H9 (cell line): Measurements from ENCODE around the gene PPP1R13B. TPM values are rescaled to one million over a fixed set of nuclear protein-coding genes. Genes with fewer than 3 reads are reported as not detected.

Experiments used
- DNase-seq: peaks from one replicate; pipeline ENCODE4 v3.0.0-alpha.2; 2017
- H2AFZ ChIP-seq: one replicate; pipeline ENCODE4 v1.6.1; 2013; ENCODE audit warnings: mild to moderate bottlenecking, low read length, control low read depth, moderate library complexity
- H2AK5ac ChIP-seq: 2 replicates; pipeline ENCODE4 v1.6.1; 2013; ENCODE audit warnings: low read length, control low read depth, mixed read lengths; ENCODE audit not compliant: insufficient read length
- H2BK120ac ChIP-seq: one replicate; pipeline ENCODE4 v1.6.1; 2013; ENCODE audit warnings: low read depth, mild to moderate bottlenecking, low read length, control low read depth, inconsistent platforms; ENCODE audit not compliant: poor library complexity, severe bottlenecking
- H2BK12ac ChIP-seq: 2 replicates; pipeline ENCODE4 v1.6.1; 2013; ENCODE audit warnings: low read length, control low read depth, mixed read lengths, low read depth; ENCODE audit not compliant: insufficient read length
- H2BK15ac ChIP-seq: 2 replicates; pipeline ENCODE4 v1.6.1; 2013; ENCODE audit warnings: low read depth, low read length, control low read depth
- H2BK20ac ChIP-seq: one replicate; pipeline ENCODE4 v1.6.1; 2013; ENCODE audit warnings: low read depth, mild to moderate bottlenecking, low read length, control low read depth, inconsistent platforms; ENCODE audit not compliant: poor library complexity, severe bottlenecking
- H2BK5ac ChIP-seq: 2 replicates; pipeline ENCODE4 v1.6.1; 2013; ENCODE audit warnings: low read length, control low read depth, mixed read lengths; ENCODE audit not compliant: insufficient read length
- H3K14ac ChIP-seq: 2 replicates; pipeline ENCODE4 v1.6.1; 2013; ENCODE audit warnings: low read length, control low read depth; ENCODE audit not compliant: insufficient read depth
- H3K18ac ChIP-seq: 2 replicates; pipeline ENCODE4 v1.6.1; 2013; ENCODE audit warnings: low read depth, mild to moderate bottlenecking, mixed read lengths, low read length, control low read depth; ENCODE audit not compliant: insufficient read length
- H3K23ac ChIP-seq: 2 replicates; pipeline ENCODE4 v1.6.1; 2013; ENCODE audit warnings: low read length, control low read depth, mixed read lengths, low read depth; ENCODE audit not compliant: insufficient read length
- H3K23me2 ChIP-seq: 2 replicates; pipeline ENCODE4 v1.6.1; 2013; ENCODE audit warnings: low read depth, mild to moderate bottlenecking, mixed read lengths, low read length, control low read depth; ENCODE audit not compliant: insufficient read length, poor library complexity, severe bottlenecking
- H3K27ac ChIP-seq: 2 replicates; pipeline ENCODE4 v1.5.1; 2013; ENCODE audit warnings: low read length, control low read depth, mixed read lengths, low read depth; ENCODE audit not compliant: insufficient read length
- H3K27me3 ChIP-seq: 2 replicates; pipeline ENCODE4 v1.6.1; 2013; ENCODE audit warnings: low read length, control low read depth, inconsistent platforms; ENCODE audit not compliant: insufficient read depth
- H3K4ac ChIP-seq: 2 replicates; pipeline ENCODE4 v1.6.1; 2013; ENCODE audit warnings: low read depth, mild to moderate bottlenecking, control low read depth, inconsistent platforms, low read length, moderate library complexity
- H3K4me1 ChIP-seq: 2 replicates; pipeline ENCODE4 v1.6.1; 2013; ENCODE audit warnings: low read length, control low read depth, inconsistent platforms; ENCODE audit not compliant: insufficient read depth
- H3K4me2 ChIP-seq: 2 replicates; pipeline ENCODE4 v1.6.1; 2013; ENCODE audit warnings: low read length, control low read depth, mixed read lengths; ENCODE audit not compliant: insufficient read length, insufficient read depth
- H3K56ac ChIP-seq: 2 replicates; pipeline ENCODE4 v1.6.1; 2013; ENCODE audit warnings: low read depth, mild to moderate bottlenecking, mixed read lengths, low read length, control low read depth; ENCODE audit not compliant: insufficient read length
- H3K79me1 ChIP-seq: 2 replicates; pipeline ENCODE4 v1.6.1; 2013; ENCODE audit warnings: low read depth, mild to moderate bottlenecking, moderate library complexity, low read length, control low read depth, inconsistent platforms; ENCODE audit not compliant: insufficient read depth, poor library complexity, severe bottlenecking
- H3K79me2 ChIP-seq: 2 replicates; pipeline ENCODE4 v1.6.1; 2013; ENCODE audit warnings: low read length, control low read depth, inconsistent platforms; ENCODE audit not compliant: insufficient read depth
- H3K9ac ChIP-seq: 2 replicates; pipeline ENCODE4 v1.6.1; 2013; ENCODE audit warnings: low read length, control low read depth, mixed read lengths; ENCODE audit not compliant: insufficient read length; ENCODE audit errors: extremely low read depth
- H3K9me3 ChIP-seq: one replicate; pipeline ENCODE4 v1.6.1; 2013; ENCODE audit warnings: low read depth, low read length, inconsistent platforms; ENCODE audit not compliant: control insufficient read depth
- H3T11ph ChIP-seq: one replicate; pipeline ENCODE4 v1.6.1; 2013; ENCODE audit warnings: mild to moderate bottlenecking, low read length, control low read depth, inconsistent platforms
- H4K20me1 ChIP-seq: one replicate; pipeline ENCODE4 v1.6.1; 2013; ENCODE audit not compliant: control insufficient read depth, insufficient read length, insufficient read depth
- H4K5ac ChIP-seq: 2 replicates; pipeline ENCODE4 v1.6.1; 2013; ENCODE audit warnings: low read depth, mild to moderate bottlenecking, mixed read lengths, low read length, control low read depth; ENCODE audit not compliant: insufficient read length
- H4K8ac ChIP-seq: replicated peaks from 2 replicates; pipeline ENCODE4 v1.6.1; 2013; ENCODE audit warnings: low read length, control low read depth, mixed read lengths, low read depth; ENCODE audit not compliant: insufficient read length
- H4K91ac ChIP-seq: 2 replicates; pipeline ENCODE4 v1.6.1; 2013; ENCODE audit warnings: low read depth, mild to moderate bottlenecking, moderate library complexity, mixed read lengths, low read length, control low read depth; ENCODE audit not compliant: insufficient read length
- H3K27ac Mint-ChIP-seq, 3 experiments: 2 replicates in 2 of 3; 3 replicates in 1 of 3; pipeline ENCODE4 v1.8.0; 2020 to 2021; ENCODE audit warnings: mixed read lengths in 3 of 3, mild to moderate bottlenecking in 1 of 3, moderate library complexity in 1 of 3
- H3K27me3 Mint-ChIP-seq: 2 replicates; pipeline ENCODE4 v1.8.0; 2021; ENCODE audit warnings: low read depth, mild to moderate bottlenecking, moderate library complexity, mixed read lengths
- H3K36me3 Mint-ChIP-seq, 3 experiments: 2 replicates in 2 of 3; 3 replicates in 1 of 3; pipeline ENCODE4 v1.8.0; 2020 to 2021; ENCODE audit warnings: low read depth in 3 of 3, mixed read lengths in 3 of 3; ENCODE audit not compliant: insufficient read depth in 1 of 3
- H3K4me1 Mint-ChIP-seq, 2 experiments: 2 replicates each; pipeline ENCODE4 v1.8.0; 2020; ENCODE audit warnings: mixed read lengths in 2 of 2
- H3K4me3 Mint-ChIP-seq, 2 experiments: 2 replicates in 1 of 2; 3 replicates in 1 of 2; pipeline ENCODE4 v1.8.0; 2020 to 2021; ENCODE audit warnings: mild to moderate bottlenecking in 2 of 2, mixed read lengths in 2 of 2, moderate library complexity in 1 of 2
- H3K9me3 Mint-ChIP-seq, 2 experiments: 2 replicates in 1 of 2; 3 replicates in 1 of 2; pipeline ENCODE4 v1.8.0; 2020; ENCODE audit warnings: mild to moderate bottlenecking in 2 of 2, mixed read lengths in 2 of 2, moderate library complexity in 1 of 2
- CTCF ChIP-seq: fragments of 200-600 bp; sonication (generic); conservative IDR thresholded peaks from 3 replicates; pipeline ENCODE4 v1.8.0; 2021; ENCODE audit warnings: antibody characterized with exemption, mild to moderate bottlenecking
- WGBS: extraction: QIAGEN DNeasy Blood & Tissue Kit; methylation state at CpG from one replicate; pipeline ENCODE4 v1.1.7; 2013; ENCODE audit warnings: missing lambda C conversion rate, low lambda C conversion rate, mixed read lengths; ENCODE audit not compliant: insufficient read length; ENCODE audit errors: extremely low coverage; 5-methylcytosine and 5-hydroxymethylcytosine counted together
- total RNA-seq: library from RNA; stranded (reverse); gene quantifications from 2 replicates; pipeline ENCODE4 v1.2.1, GENCODE V29; 2021

The PPP1R13B gene
- total RNA-seq, 1 experiment from 2014 or later, result 6.0 TPM

- Histone ChIP-seq H3K18ac (no peak overlapping the region), H4K91ac (no peak overlapping the region), H3K9ac (no peak overlapping the region), H3K56ac (no peak overlapping the region), H4K8ac (no peak overlapping the region), H2BK5ac (no peak overlapping the region), H3K4ac (no peak overlapping the region), H3K79me2 (no peaks in the 10 kb centered on the region), H3K79me1 (no peaks in the 10 kb centered on the region), H2AFZ (no peak overlapping the region), H3K9me3 (no peaks in the 10 kb centered on the region), H3T11ph (no peak overlapping the region), H2BK120ac (no peak overlapping the region), H3K27me3 (no peaks in the 10 kb centered on the region), H2BK12ac (no peak overlapping the region), H3K4me2 (no peak overlapping the region), H2BK20ac (no peak overlapping the region), H3K23ac (no peak overlapping the region), H4K5ac (no peak overlapping the region), H3K4me1 (peaks cover 2% of the 10 kb centered on the region; the same call in 1 of the 2 replicates), H3K23me2 (no peaks in the 10 kb centered on the region), H4K20me1 (peaks cover 3% of the 10 kb centered on the region), H3K14ac (no peak overlapping the region), H2BK15ac (no peak overlapping the region), H2AK5ac (no peak overlapping the region), H3K27ac (no peak overlapping the region)
- TF ChIP-seq CTCF, result no peak
- peaks cover 3 to 39% (median 22%) of the 10 kb centered on the region in 3 experiments for H3K36me3 Mint-ChIP-seq
- WGBS, result no CpG with 5 or more reads among the region's 16 CpGs
- H3K27ac Mint-ChIP-seq, result no peak overlapping the region; a peak in 1 of 7 replicates
- DNase-seq, result no peak
- no peaks in the 10 kb centered on the region for H3K27me3 Mint-ChIP-seq
- H3K4me1 Mint-ChIP-seq, result peaks cover 15% of the 10 kb centered on the region in 2 experiments
- no peak overlapping the region for H3K4me3 Mint-ChIP-seq
- no peaks in the 10 kb centered on the region for H3K9me3 Mint-ChIP-seq
Measured at GRCh38 chr14:103737432-103738045, 109.8 kb downstream of the PPP1R13B start.
